ENCODE data around the gene IL16.
"Not testable (repeated sequence)": the region's sequence is repeated elsewhere in the genome, so short reads cannot be mapped to it uniquely, and the experiment has no call there.

Gene IL16

GRCh38 chr15:81175496-81175895, 21.2 kb upstream of the IL16 start:
- DNase-seq, result no peak

DNA sequence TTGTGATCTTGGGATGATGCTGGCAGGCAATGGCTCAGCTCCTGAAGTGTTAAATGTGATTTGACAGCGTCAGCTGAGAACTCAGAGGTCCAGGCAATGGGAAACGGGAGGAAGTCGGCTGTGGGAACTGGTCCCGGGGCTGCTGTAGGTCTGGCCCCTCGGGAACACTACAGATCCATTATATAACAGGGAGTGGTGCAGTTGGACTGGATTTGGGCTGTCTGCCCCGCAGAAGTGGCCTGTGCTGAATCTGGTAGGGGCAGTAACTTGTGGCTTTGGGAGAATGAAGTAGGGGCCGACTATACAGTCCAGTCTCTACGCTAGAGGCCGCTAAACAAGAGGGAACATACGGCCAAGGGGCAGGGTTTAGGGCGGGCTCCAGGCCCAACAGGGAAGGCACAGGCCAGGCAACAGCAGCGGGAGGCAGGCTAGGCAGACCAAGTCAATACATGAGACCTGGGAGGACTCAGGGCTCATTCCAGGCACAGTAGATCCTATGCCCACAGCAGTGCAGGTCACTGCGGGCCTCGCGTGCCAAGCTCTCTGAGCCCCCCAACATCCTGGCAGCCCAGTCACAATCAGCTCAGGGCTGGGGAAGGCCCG, 20.3 kb upstream of the IL16 start:
- no peak for DNase-seq

DNA sequence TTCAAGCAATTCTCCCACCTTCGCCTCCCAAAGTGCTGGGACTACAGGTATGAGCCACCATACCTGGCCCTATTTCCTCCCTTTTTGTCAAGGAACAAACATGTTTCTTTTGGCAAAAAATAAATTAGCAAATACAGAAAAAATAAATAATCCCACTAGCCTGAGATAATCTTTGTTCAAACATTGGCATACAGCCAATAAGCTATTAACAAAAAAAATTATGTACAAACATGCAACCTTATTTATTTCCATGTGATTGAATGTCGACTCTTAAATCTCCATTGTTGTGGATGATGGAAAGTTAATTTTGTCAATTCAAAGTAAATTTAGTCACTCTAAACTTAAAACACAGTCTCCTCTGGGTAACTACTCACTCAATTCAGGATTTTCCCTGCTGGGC, 18.3 kb upstream of the IL16 start:
- DNase-seq, result no peak

- no peak for DNase-seq
Observed at GRCh38 chr15:81181220-81181619, 15.5 kb upstream of the IL16 start.

- DNase-seq, result no peak
Observed at GRCh38 chr15:81182031-81182755, 14.5 kb upstream of the IL16 start.

DNA sequence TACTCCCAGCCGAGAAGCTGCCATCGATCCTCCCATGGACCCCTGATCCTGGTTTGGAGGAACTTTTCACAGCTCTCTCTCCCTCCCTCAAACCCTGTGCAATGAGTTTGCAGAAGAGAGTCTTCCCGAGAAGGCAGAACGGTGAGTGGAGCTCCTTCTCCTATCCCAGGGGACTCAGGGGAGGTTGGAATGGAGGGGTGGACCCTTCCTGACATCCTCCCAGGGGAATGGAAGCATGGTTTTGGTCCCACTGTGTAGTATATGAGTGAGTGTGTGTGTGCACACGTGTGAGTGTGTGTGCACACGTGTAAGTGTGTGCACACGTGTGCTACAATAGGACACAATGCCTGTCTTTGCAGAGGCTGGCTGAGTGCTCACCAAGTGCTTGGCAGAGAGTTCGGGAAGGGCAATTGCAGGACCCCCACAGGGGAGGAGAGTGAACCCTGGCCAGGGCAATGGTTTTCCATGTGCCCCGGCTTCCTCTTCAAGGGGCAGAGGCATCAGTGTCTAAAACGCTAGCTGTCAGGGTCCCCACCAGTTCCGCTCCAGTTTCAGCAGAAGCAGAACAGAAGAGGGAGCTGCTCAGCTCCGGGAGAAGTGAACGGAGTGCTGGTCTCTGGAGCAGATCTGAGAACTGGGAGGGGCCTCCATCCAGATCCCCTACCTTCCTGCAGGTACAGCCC, 13.8 kb upstream of the IL16 start:
- DNase-seq, result no peak

DNA sequence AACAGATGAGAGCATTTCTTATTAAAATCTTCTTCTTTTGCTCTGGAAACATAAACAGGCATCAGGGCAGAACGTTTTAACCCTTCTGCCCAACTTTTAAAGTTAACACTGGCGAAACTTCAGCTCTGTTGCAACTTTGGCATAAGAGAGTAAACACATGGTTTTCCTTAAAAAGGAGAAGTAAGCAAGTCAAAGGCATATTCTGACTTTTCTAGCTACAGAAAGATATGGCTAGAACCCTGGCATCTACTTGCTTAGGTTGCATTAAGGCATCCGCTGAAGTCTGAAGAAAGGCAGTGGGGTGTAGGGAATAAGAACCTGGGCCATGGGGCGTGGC, 13.3 kb upstream of the IL16 start:
- no peak for DNase-seq

GRCh38 chr15:81184188-81184587, 12.5 kb upstream of the IL16 start:
- DNase-seq, result no peak

DNA sequence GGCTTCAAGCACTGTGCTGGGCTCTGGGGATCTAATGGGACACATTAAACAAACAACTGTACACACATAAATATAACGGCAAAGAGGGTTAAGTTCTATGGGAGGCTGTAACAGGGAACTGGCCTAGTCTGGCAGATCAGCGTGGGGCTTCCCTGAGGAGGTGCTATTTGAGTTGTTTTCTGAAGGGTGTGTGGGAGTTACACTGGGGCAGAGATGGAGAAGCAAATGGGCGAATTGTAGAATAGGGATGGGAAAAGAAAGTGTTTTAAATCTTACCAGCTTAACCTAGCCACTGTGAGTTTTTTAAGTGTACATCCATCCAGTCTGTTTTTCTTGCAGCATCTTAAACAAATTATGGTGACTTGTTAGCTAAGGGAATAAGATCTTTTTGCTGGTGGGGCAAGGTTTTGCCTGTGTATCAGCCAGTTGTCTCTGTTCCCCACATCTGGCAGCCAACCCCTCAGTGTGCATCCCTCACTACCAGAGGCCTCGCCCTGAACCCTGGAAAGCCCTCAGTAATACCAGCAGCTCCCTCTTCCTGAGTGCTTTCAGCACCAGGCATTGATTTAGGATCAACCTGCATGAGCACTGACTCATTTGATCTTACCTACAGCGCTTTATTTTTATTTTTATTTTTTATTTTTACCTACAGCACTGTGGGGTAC, 10.9 kb upstream of the IL16 start:
- no peak for DNase-seq

GRCh38 chr15:81188354-81188753, 8.3 kb upstream of the IL16 start:
- no peak for DNase-seq

DNA sequence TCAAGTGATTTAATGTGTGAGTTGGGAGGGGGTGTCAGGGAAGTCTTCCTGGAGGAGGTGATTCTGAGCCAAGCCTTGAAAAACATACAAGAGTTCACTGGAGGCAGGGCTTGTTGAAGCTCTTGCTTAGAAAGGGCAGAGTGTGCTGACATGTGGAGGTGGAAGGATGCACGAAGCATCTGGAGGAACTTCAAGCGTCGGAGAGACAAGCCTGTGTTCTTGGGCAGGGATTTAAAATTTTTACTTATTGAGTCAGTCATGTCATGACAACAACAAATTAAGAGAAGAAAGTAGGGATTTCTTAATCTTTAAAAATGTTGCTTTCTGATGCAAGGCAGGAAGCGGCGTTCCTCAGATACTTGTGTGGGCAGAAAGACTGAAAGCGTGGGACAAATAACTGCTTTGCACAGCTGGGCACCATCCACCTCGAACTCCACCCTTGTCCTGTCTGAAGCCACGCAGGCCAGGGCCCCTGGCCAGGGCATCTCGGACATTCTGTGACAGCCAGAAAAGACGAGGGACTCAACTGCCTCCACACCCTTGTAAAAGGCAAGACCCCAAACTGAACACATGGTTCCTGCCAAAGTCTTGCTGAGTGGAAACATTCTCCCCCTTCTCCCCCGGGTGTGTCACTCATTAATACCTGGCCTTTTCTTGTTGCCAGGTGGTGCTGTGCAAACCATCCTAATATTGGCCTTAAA, 6.9 kb upstream of the IL16 start:
- peak; percentile 77 for DNase-seq

- DNase-seq, result no peak
Observed at GRCh38 chr15:81190922-81191507, 5.7 kb upstream of the IL16 start.

DNA sequence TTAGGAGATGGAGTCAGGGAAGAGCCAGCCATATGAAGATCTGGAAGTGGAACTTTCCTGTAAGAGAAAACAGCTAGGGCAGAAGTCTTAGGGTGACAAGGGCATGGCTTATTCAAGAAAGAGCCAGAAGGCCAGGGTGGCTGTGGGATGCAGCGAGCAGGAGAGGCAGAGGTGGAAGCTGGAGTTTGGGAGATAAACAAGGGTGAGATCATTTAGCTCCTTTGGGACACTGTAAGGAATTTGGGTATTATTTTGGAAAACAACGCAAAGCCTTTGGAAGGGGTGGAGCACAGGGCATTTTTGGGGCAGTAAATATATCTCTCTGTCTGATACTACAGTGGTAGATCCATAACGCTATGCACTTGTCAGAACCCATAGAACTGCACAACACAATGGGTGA, 5.0 kb upstream of the IL16 start:
- DNase-seq, result no peak

GRCh38 chr15:81194723-81195122, 2.0 kb upstream of the IL16 start:
- no peak for DNase-seq

DNA sequence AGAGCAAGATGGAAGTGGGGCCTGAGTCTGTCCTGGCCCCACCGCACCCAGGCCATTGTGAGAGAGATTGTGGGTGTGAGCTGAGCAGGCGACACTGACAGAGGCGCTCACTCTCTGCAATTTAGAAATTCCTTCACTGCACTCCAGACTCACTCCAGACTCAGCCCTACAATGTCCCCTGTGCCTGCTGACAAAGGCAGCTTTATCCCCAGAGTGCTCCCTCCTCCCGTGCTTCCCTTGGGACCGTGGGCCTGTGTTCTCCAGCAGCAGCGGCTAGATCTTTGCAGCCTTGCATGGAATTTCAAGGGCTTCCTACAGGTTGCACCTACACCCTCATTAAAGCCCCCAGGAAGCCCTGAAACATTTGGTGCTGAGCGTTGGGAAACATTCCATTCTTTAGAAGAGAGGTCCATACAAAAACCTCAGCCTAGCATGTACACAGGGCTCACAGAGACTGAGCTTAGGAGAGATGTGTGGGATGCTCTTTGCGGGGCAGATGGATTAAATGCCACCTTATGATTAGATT, 1.3 kb upstream of the IL16 start:
- no peak for DNase-seq

GRCh38 chr15:81197255-81197630, 564 bp downstream of the IL16 start:
- no peak for DNase-seq

GRCh38 chr15:81197688-81198281, 1.1 kb downstream of the IL16 start:
- no peak for DNase-seq

DNA sequence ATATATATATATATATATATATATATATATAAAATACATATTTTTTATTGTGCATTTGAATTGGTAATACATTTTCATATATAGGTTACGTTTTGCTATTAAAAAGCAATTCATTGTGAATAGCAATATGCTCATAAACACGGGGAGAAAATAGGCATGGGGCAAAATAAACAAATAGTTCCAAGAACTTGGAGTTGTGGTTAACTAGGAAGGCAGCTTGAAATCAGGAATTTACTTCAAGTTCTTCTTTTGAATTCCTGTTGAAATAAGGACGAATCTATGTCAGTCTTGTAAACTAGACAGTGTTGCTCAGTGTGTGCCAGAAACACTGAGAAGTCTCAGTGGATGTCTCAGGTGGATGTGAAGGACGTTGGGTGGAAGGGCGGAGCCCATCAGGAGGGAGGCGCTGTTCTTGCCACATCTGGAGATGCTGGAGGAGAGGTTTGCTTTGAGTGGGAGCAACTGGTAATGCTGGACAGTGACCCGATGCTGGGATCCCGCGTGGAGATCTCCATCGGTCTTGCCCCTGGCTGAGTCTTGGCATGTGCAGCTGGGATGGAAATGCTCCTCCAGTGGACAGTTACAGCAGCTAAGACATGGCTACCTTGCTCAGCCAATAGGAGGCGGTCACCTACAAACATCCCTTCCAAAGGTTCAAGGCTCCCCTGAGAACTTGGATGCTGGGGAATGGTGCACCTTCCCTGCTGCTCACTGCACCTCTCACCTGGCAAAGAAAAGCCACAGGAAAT, 2.5 kb downstream of the IL16 start:
- DNase-seq, result no peak

DNA sequence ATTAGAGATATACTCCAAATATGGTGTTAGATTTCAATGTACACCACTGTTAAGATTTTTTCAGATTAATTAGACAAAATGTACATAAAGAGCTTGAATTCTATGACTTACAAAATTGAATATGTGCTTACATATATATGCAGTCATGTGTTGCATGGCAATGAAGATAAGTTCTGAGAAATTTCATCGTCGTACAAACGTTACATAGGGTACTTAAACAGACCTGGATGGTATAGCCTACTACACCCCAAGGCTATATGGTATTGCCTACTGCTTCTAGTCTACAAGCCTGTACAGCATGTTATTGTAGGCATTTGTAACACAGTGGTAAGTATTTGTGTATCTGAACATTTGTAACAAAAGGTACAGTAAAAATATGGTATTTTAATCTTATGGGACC, 9.3 kb downstream of the IL16 start:
- no peak for DNase-seq

DNA sequence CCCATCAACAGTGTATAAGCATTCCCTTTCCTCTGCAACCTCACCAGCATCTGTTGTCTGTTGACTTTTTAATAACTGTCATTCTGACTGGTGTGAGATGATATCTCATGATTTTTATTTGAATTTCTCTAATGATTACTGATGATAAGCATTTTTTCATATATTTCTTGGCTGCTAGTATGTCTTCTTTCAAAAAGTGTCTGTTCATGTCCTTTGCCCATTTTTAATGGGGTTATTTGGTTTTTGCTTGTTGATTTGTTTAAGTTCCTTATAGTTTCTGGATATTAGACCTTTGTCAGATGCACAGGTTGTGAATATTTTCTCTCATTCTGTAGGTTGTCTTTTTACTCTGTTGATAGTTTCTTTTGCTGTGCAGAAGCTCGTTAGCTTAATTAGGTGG, 11.3 kb downstream of the IL16 start:
- not testable (repeated sequence) for DNase-seq

GRCh38 chr15:81209635-81210034, 13.0 kb downstream of the IL16 start:
- no peak for DNase-seq

GRCh38 chr15:81211376-81211775, 14.7 kb downstream of the IL16 start:
- DNase-seq, result no peak

Measured in amniotic stem cell (primary cell).